HCT116 (cell line): Measurements from ENCODE around the gene APOD. TPM values are rescaled to one million over a fixed set of nuclear protein-coding genes. Genes with fewer than 3 reads are reported as not detected.

Experiments used
- ATAC-seq: fragments of 200-7000 bp; cut with Tn5 transposase; 2 replicates; pipeline ENCODE4 v1.9.1; 2020; ENCODE audit warnings: mild to moderate bottlenecking, moderate library complexity
- BruUV-seq: library from RNA; stranded (reverse); fragments of 400-500 nt; replicated peaks from 2 replicates; lab custom pipeline; 2021; lab: Mats Ljungman, UMichigan
- CTCF ChIA-PET: fragments of 300-600 bp; sonication (Branson Sonifier 250); formaldehyde crosslinking; loops from one replicate; lab custom pipeline; 2021; ENCODE audit warnings: antibody characterized with exemption; lab: Charles Lee
- POLR2A ChIA-PET: fragments of 300-600, 350-600 bp; sonication (Branson Sonifier 250); formaldehyde crosslinking; loops from one replicate; lab custom pipeline; 2021; ENCODE audit warnings: antibody characterized with exemption; lab: Charles Lee
- RAD21 ChIA-PET, 2 experiments: fragments of 300-600 bp; sonication (Branson Sonifier 250); formaldehyde crosslinking; loops; one replicate each; lab custom pipeline; 2023; ENCODE audit warnings: low total read pairs in 2 of 2; ENCODE audit not compliant: uncharacterized antibody in 2 of 2, unreplicated experiment in 2 of 2, low non-redundant PET in 1 of 2; lab: Charles Lee
- DNase-seq: peaks from one replicate; pipeline ENCODE4 v3.0.0-alpha.2; 2010; ENCODE audit warnings: low read depth, low spot score
- H2AFZ ChIP-seq: fragments of 200-600 bp; shearing (Covaris generic), sonication (generic); 2 replicates; pipeline ENCODE4 v1.6.1; 2017; ENCODE audit warnings: low read depth, mixed run types, mixed read lengths, antibody characterized with exemption, low read length; ENCODE audit not compliant: poor library complexity, severe bottlenecking
- H3K27ac ChIP-seq: 2 replicates; pipeline ENCODE4 v1.5.1; 2012; ENCODE audit warnings: low read depth, low read length
- H3K27me3 ChIP-seq: fragments of 200-600 bp; sonication (generic); 2 replicates; pipeline ENCODE4 v1.6.1; 2016; ENCODE audit warnings: mixed run types, low read length, mixed read lengths; ENCODE audit not compliant: insufficient read depth
- H3K36me3 ChIP-seq, 2 experiments: fragments of 200-500 bp in 1 of 2; fragments of 200-600 bp in 1 of 2; sonication (Bioruptor generic) in 1 of 2; sonication (generic) in 1 of 2; 2 replicates each; pipeline versions ENCODE4 v1.5.1 to v1.6.1; 2014 to 2016; ENCODE audit warnings: low read length in 2 of 2, inconsistent platforms in 1 of 2, mixed read lengths in 1 of 2, mixed run types in 1 of 2; ENCODE audit not compliant: insufficient read depth in 2 of 2, control insufficient read depth in 1 of 2
- H3K4me1 ChIP-seq, 2 experiments: fragments of 200-600 bp in 1 of 2; sonication (generic) in 1 of 2; 2 replicates each; pipeline versions ENCODE4 v1.5.1 to v1.6.1; 2012 to 2017; ENCODE audit warnings: low read length in 2 of 2, inconsistent platforms in 1 of 2, mild to moderate bottlenecking in 1 of 2, mixed read lengths in 1 of 2, mixed run types in 1 of 2, moderate library complexity in 1 of 2; ENCODE audit not compliant: insufficient read depth in 2 of 2, control insufficient read depth in 1 of 2
- H3K4me2 ChIP-seq: fragments of 200-600 bp; sonication (generic); 2 replicates; pipeline ENCODE4 v1.6.1; 2017; ENCODE audit warnings: mixed run types, low read length, mixed read lengths
- H3K4me3 ChIP-seq, 2 experiments: fragments of 200-600 bp in 1 of 2; sonication (generic) in 1 of 2; replicated peaks in 1 of 2; 2 replicates each; pipeline ENCODE4 v1.5.1; 2011 to 2016; ENCODE audit warnings: low read length in 2 of 2, control low read depth in 1 of 2, low read depth in 1 of 2, mild to moderate bottlenecking in 1 of 2, mixed read lengths in 1 of 2, mixed run types in 1 of 2
- H3K79me2 ChIP-seq: fragments of 200-600 bp; sonication (generic); 2 replicates; pipeline ENCODE4 v1.6.1; 2017; ENCODE audit warnings: mild to moderate bottlenecking, mixed run types, low read length, moderate library complexity, mixed read lengths; ENCODE audit not compliant: insufficient read depth
- H3K9ac ChIP-seq: fragments of 200-600 bp; sonication (generic); 2 replicates; pipeline ENCODE4 v1.6.1; 2016; ENCODE audit warnings: low read length, mixed read lengths
- H3K9me2 ChIP-seq: fragments of 200-600 bp; sonication (generic), shearing (Covaris generic); 2 replicates; pipeline ENCODE4 v1.6.1; 2017; ENCODE audit warnings: mixed run types, mild to moderate bottlenecking, moderate library complexity; ENCODE audit not compliant: insufficient read depth
- H3K9me3 ChIP-seq, 2 experiments: fragments of 200-500 bp in 1 of 2; fragments of 200-600 bp in 1 of 2; sonication (Bioruptor generic) in 1 of 2; sonication (generic) in 1 of 2; 2 replicates each; pipeline ENCODE4 v1.6.1; 2014 to 2017; ENCODE audit warnings: low read length in 2 of 2, mixed read lengths in 2 of 2, inconsistent platforms in 1 of 2, low read depth in 1 of 2, mild to moderate bottlenecking in 1 of 2, mixed run types in 1 of 2, moderate library complexity in 1 of 2; ENCODE audit not compliant: control insufficient read depth in 1 of 2, insufficient read depth in 1 of 2
- H4K20me1 ChIP-seq: fragments of 200-600 bp; sonication (generic), shearing (Covaris generic); 2 replicates; pipeline ENCODE4 v1.6.1; 2017; ENCODE audit warnings: mixed run types, mild to moderate bottlenecking, moderate library complexity; ENCODE audit not compliant: insufficient read depth
- CEBPB ChIP-seq: IDR thresholded peaks from 2 replicates; pipeline ENCODE4 v1.6.1; 2012; ENCODE audit warnings: low read depth
- EGR1 ChIP-seq: IDR thresholded peaks from 2 replicates; pipeline ENCODE4 v1.6.1; 2012; ENCODE audit warnings: low read depth
- ELF1 ChIP-seq: IDR thresholded peaks from 2 replicates; pipeline ENCODE4 v1.6.1; 2012; ENCODE audit warnings: low read depth, borderline replicate concordance
- EZH2 ChIP-seq: fragments of 200-600 bp; sonication (generic); IDR thresholded peaks from 2 replicates; pipeline ENCODE4 v1.6.1; 2017; ENCODE audit warnings: antibody characterized with exemption, mixed run types
- EZH2phosphoT487 ChIP-seq: fragments of 200-600 bp; IDR thresholded peaks from 2 replicates; pipeline ENCODE4 v1.6.1; 2018; ENCODE audit warnings: antibody characterized with exemption, borderline replicate concordance
- FOSL1 ChIP-seq: IDR thresholded peaks from 2 replicates; pipeline ENCODE4 v1.6.1; 2012; ENCODE audit warnings: low read depth
- JUND ChIP-seq: IDR thresholded peaks from 2 replicates; pipeline ENCODE4 v1.6.1; 2012
- POLR2A ChIP-seq: IDR thresholded peaks from 2 replicates; pipeline ENCODE4 v1.7.0; 2011; ENCODE audit warnings: borderline replicate concordance; ENCODE audit not compliant: insufficient read depth, insufficient read length; ENCODE audit errors: extremely low read depth
- POLR2AphosphoS5 ChIP-seq: IDR thresholded peaks from 2 replicates; pipeline ENCODE4 v1.6.1; 2011; ENCODE audit warnings: mild to moderate bottlenecking, low read depth, low read length, moderate library complexity
- RAD21 ChIP-seq: IDR thresholded peaks from 2 replicates; pipeline ENCODE4 v1.6.1; 2012; ENCODE audit warnings: low read depth, mild to moderate bottlenecking
- SIN3A ChIP-seq: IDR thresholded peaks from 2 replicates; pipeline ENCODE4 v1.6.1; 2012; ENCODE audit warnings: low read depth
- SRF ChIP-seq: IDR thresholded peaks from 2 replicates; pipeline ENCODE4 v1.6.1; 2012; ENCODE audit warnings: low read depth
- TCF7L2 ChIP-seq: IDR thresholded peaks from 2 replicates; pipeline ENCODE4 v1.7.0; 2011; ENCODE audit warnings: borderline replicate concordance, inconsistent platforms; ENCODE audit not compliant: insufficient read depth, insufficient read length; ENCODE audit errors: extremely low read depth
- YY1 ChIP-seq: IDR thresholded peaks from 2 replicates; pipeline ENCODE4 v1.6.1; 2011; ENCODE audit warnings: low read length, low read depth, moderate library complexity, mild to moderate bottlenecking; ENCODE audit not compliant: insufficient replicate concordance; ENCODE audit errors: extremely low read depth
- ZBTB33 ChIP-seq: IDR thresholded peaks from 2 replicates; pipeline ENCODE4 v1.6.1; 2011; ENCODE audit warnings: mild to moderate bottlenecking, low read length, moderate library complexity; ENCODE audit not compliant: insufficient replicate concordance; ENCODE audit errors: extremely low read depth
- ZFX ChIP-seq: fragments of 450-650 bp; IDR thresholded peaks from 2 replicates; pipeline ENCODE4 v1.6.1; 2017
- ZNF274 ChIP-seq: fragments of 200-500 bp; sonication (Bioruptor generic); IDR thresholded peaks from 2 replicates; pipeline ENCODE4 v1.6.1; 2014; ENCODE audit warnings: mild to moderate bottlenecking, low read depth, low read length, inconsistent platforms
- intact Hi-C: fragments of 100-400 bp; cut with micrococcal nuclease; formaldehyde crosslinking; loops from 2 replicates; pipeline ENCODE4 v1.10.0; 2022
- total RNA-seq: library from RNA; stranded (reverse); gene quantifications from one replicate; pipeline ENCODE4 v1.2.1, GENCODE V29; 2021; ENCODE audit not compliant: unreplicated experiment
- TF ChIP-seq, protein P1 (sequence below), 3 experiments: fragments of 200-600 bp in 1 of 3; sonication (generic) in 1 of 3; IDR thresholded peaks in 2 of 3; conservative IDR thresholded peaks in 1 of 3; 2 replicates each; pipeline ENCODE4 v1.5.1; 2012 to 2017; ENCODE audit warnings: low read depth in 2 of 3, low read length in 2 of 3, antibody characterized with exemption in 1 of 3, borderline replicate concordance in 1 of 3, control low read depth in 1 of 3, mild to moderate bottlenecking in 1 of 3, mixed read lengths in 1 of 3, mixed run types in 1 of 3, moderate library complexity in 1 of 3; ENCODE audit not compliant: insufficient read depth in 1 of 3
- TF ChIP-seq, protein P2 (sequence below): IDR thresholded peaks from 2 replicates; pipeline ENCODE4 v1.6.1; 2012; ENCODE audit warnings: low read depth
- TF ChIP-seq, protein P3 (sequence below): IDR thresholded peaks from 2 replicates; pipeline ENCODE4 v1.6.1; 2012

The APOD gene
- total RNA-seq, 1 experiment from 2014 or later, result 0.76 TPM

- no peak overlapping the region for H3K27ac ChIP-seq
- ChIA-PET RAD21 (no interaction called here), POLR2A (no interaction called here), CTCF (no interaction called here)
- H2AFZ ChIP-seq, result no peak overlapping the region
- no peaks in the 10 kb centered on the region for H3K36me3 ChIP-seq
- no peak overlapping the region for H3K4me2 ChIP-seq
- H3K9me3 ChIP-seq, result no peaks in the 10 kb centered on the region
- DNase-seq (no peak), ATAC-seq (no peak)
- H3K4me3 ChIP-seq, result no peak overlapping the region
- H4K20me1 ChIP-seq, result no peaks in the 10 kb centered on the region
- no peak for TF ChIP-seq EGR1
- TF ChIP-seq, protein P1, sequence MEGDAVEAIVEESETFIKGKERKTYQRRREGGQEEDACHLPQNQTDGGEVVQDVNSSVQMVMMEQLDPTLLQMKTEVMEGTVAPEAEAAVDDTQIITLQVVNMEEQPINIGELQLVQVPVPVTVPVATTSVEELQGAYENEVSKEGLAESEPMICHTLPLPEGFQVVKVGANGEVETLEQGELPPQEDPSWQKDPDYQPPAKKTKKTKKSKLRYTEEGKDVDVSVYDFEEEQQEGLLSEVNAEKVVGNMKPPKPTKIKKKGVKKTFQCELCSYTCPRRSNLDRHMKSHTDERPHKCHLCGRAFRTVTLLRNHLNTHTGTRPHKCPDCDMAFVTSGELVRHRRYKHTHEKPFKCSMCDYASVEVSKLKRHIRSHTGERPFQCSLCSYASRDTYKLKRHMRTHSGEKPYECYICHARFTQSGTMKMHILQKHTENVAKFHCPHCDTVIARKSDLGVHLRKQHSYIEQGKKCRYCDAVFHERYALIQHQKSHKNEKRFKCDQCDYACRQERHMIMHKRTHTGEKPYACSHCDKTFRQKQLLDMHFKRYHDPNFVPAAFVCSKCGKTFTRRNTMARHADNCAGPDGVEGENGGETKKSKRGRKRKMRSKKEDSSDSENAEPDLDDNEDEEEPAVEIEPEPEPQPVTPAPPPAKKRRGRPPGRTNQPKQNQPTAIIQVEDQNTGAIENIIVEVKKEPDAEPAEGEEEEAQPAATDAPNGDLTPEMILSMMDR (IDR thresholded peaks at IDR 0.05 in 2 of 3, conservative IDR thresholded peaks at IDR 0.05 in 1 of 3; ENCODE audit: borderline replicate concordance in 1 of 3, insufficient read depth in 1 of 3, low read depth in 2 of 3, low read length in 2 of 3), result no peak
- TF ChIP-seq YY1, result no peak
- no peak for TF ChIP-seq SRF
- TF ChIP-seq TCF7L2, result no peak
- no peak for TF ChIP-seq ZBTB33
- TF ChIP-seq, protein P2, sequence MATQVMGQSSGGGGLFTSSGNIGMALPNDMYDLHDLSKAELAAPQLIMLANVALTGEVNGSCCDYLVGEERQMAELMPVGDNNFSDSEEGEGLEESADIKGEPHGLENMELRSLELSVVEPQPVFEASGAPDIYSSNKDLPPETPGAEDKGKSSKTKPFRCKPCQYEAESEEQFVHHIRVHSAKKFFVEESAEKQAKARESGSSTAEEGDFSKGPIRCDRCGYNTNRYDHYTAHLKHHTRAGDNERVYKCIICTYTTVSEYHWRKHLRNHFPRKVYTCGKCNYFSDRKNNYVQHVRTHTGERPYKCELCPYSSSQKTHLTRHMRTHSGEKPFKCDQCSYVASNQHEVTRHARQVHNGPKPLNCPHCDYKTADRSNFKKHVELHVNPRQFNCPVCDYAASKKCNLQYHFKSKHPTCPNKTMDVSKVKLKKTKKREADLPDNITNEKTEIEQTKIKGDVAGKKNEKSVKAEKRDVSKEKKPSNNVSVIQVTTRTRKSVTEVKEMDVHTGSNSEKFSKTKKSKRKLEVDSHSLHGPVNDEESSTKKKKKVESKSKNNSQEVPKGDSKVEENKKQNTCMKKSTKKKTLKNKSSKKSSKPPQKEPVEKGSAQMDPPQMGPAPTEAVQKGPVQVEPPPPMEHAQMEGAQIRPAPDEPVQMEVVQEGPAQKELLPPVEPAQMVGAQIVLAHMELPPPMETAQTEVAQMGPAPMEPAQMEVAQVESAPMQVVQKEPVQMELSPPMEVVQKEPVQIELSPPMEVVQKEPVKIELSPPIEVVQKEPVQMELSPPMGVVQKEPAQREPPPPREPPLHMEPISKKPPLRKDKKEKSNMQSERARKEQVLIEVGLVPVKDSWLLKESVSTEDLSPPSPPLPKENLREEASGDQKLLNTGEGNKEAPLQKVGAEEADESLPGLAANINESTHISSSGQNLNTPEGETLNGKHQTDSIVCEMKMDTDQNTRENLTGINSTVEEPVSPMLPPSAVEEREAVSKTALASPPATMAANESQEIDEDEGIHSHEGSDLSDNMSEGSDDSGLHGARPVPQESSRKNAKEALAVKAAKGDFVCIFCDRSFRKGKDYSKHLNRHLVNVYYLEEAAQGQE, result no peak
- TF ChIP-seq SIN3A, result no peak
- no peak for TF ChIP-seq EZH2phosphoT487
- TF ChIP-seq ZNF274, result no peak
- TF ChIP-seq, protein P3, sequence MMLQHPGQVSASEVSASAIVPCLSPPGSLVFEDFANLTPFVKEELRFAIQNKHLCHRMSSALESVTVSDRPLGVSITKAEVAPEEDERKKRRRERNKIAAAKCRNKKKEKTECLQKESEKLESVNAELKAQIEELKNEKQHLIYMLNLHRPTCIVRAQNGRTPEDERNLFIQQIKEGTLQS, result no peak
- no peak for TF ChIP-seq ZFX
- no peak for TF ChIP-seq FOSL1
- TF ChIP-seq EZH2, result no peak
- no peak for TF ChIP-seq CEBPB
- no peak for TF ChIP-seq ELF1
- no peak for TF ChIP-seq POLR2AphosphoS5
- no peak for TF ChIP-seq JUND
- no peak for TF ChIP-seq POLR2A
- no peak for TF ChIP-seq RAD21
- no peaks in the 10 kb centered on the region for H3K79me2 ChIP-seq
- no peaks in the 10 kb centered on the region for H3K27me3 ChIP-seq
- H3K9me2 ChIP-seq, result no peaks in the 10 kb centered on the region
- H3K4me1 ChIP-seq, result peaks cover 0 to 4% of the 10 kb centered on the region in 2 experiments; a peak in 1 of 4 replicates
- intact Hi-C loops, result no loop called here
- no TSS peak for BruUV-seq
- no peak overlapping the region for H3K9ac ChIP-seq
Observed at GRCh38 chr3:195613468-195614069, 29.8 kb upstream of the APOD start.
